Measurements from ENCODE around the gene CD300LG.

CD300LG gene

DNA sequence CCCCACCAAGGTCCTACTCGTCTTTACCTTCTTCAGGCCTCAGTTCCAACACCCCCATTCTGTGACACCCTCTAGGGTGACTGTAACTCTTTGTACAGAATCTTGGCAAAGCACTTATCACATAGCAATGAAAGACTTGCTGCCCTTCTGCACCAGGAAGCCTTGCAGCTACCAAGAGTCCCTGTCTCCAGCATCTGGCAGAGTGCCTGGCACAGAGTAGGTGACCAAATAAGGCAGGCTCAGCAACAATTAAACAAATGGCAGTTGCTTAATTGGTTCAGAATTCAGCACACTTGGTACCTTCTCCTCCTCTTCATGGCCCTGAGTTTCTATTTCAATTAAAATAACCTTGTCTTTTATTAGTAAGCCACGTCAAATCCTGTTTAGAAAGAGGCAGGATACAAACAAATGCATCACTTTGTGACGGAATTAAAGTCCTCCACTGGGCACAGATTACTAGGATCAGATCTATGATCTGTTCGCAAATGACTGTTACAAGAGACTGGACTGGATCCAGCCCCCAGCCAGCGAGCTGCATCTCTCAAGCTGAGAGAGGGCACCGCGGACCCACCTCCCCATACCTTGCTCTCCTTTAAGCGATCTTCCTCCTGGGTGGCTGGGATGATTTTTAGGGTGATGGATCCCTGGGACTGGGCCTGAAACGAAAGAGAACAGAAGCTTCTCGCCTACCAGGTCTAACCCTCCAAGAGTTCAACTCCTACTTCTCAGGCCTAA is 23.5 kb upstream of the CD300LG start:
- H3K4me3 ChIP-seq (ENCODE audit: low read length in 2 of 2): no peak overlapping the region

DNA sequence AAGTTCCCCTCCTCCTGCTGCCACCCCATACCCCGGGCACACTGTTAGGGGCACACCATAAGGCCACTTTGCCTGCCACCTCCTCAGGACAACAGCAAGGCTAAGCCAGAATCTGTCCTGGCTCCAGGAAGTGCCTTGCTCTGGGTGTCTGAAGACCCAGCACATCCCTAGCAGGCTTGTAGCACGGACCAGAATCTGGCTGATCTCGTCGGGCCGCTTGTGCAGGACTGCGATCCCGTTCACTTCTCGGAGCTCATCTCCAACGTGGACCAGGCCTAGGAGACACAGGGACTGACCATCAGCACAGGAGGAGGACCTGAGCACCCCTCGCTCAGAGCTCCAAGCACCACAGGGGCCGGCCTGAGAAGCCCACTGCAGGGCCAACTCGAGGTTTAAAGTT is 21.4 kb upstream of the CD300LG start:
- Histone ChIP-seq H3K4me1 (ENCODE audit: control insufficient read depth in 2 of 2, insufficient read depth in 2 of 2, low read length in 2 of 2) (no peaks in the 10 kb centered on the region), H3K9me3 (ENCODE audit: control insufficient read depth in 2 of 2, low read length in 2 of 2) (no peaks in the 10 kb centered on the region), H3K27me3 (ENCODE audit: control insufficient read depth in 2 of 2, insufficient read depth in 2 of 2, low read length in 2 of 2) (no peaks in the 10 kb centered on the region), H3K9ac (ENCODE audit: low read depth in 1 of 2, low read length in 2 of 2) (no peak overlapping the region), H3K27ac (ENCODE audit: low read depth in 2 of 2, low read length in 2 of 2) (no peak overlapping the region), H3K36me3 (ENCODE audit: control insufficient read depth in 2 of 2, insufficient read depth in 2 of 2, low read length in 2 of 2) (peaks cover 0 to 4% of the 10 kb centered on the region in 2 donors), H3K4me3 (ENCODE audit: low read length in 2 of 2) (no peak overlapping the region)

More for the DNA sequence above, 23.5 kb upstream of the CD300LG start:
- Histone ChIP-seq H3K27me3 (ENCODE audit: control insufficient read depth in 2 of 2, insufficient read depth in 2 of 2, low read length in 2 of 2) (no peaks in the 10 kb centered on the region), H3K4me1 (ENCODE audit: control insufficient read depth in 2 of 2, insufficient read depth in 2 of 2, low read length in 2 of 2) (no peaks in the 10 kb centered on the region), H3K36me3 (ENCODE audit: control insufficient read depth in 2 of 2, insufficient read depth in 2 of 2, low read length in 2 of 2) (peaks cover 0 to 4% of the 10 kb centered on the region in 2 donors), H3K9ac (ENCODE audit: low read depth in 1 of 2, low read length in 2 of 2) (no peak overlapping the region), H3K27ac (ENCODE audit: low read depth in 2 of 2, low read length in 2 of 2) (peak overlapping the region in 1 of 2 donors; percentile 12), H3K9me3 (ENCODE audit: control insufficient read depth in 2 of 2, low read length in 2 of 2) (no peaks in the 10 kb centered on the region)

DNA sequence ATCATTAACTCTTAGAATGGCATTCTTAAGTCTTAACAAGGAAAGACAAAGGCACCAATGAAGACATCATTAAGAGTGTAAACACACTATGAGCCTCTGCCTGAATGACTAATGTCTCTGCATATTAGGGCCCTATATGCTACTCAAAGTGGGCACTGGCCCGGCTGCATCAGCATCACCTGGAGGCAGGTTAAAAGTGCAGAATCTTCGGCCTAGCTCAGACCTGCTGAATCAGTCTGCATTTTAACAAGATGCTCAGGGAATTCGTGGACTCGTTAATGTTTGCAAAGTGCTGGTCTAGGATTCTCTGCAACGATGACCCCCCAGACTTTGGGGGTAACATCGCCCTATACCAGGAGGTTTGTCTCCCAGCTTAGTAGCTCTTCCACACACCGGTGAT is 20.8 kb upstream of the CD300LG start:
- peaks cover 0 to 4% of the 10 kb centered on the region in 2 donors for H3K36me3 ChIP-seq (ENCODE audit: control insufficient read depth in 2 of 2, insufficient read depth in 2 of 2, low read length in 2 of 2)

DNA sequence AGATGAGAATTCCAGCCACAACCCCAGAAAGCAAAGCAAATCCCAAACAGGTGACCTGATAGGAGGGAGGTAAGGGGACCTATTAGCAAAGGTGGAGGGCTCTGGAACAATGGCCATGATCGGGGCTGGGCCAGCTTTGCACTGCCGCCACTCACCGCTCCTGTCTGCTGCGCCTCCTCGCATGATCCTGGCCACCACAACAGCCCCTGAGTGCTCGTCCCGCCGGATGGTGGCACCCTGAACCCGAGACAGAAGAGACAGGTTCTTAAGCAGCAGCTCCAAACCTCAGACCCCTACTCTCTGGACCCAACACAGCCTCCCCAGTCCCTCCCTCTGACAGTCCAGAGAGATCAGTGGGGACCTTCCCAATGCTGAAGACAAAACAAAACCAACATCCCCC is 19.4 kb upstream of the CD300LG start:
- Histone ChIP-seq H3K27ac (ENCODE audit: low read depth in 2 of 2, low read length in 2 of 2) (no peak overlapping the region), H3K27me3 (ENCODE audit: control insufficient read depth in 2 of 2, insufficient read depth in 2 of 2, low read length in 2 of 2) (no peaks in the 10 kb centered on the region), H3K36me3 (ENCODE audit: control insufficient read depth in 2 of 2, insufficient read depth in 2 of 2, low read length in 2 of 2) (peaks cover 0 to 4% of the 10 kb centered on the region in 2 donors), H3K4me3 (ENCODE audit: low read length in 2 of 2) (no peak overlapping the region), H3K4me1 (ENCODE audit: control insufficient read depth in 2 of 2, insufficient read depth in 2 of 2, low read length in 2 of 2) (no peaks in the 10 kb centered on the region), H3K9me3 (ENCODE audit: control insufficient read depth in 2 of 2, low read length in 2 of 2) (no peaks in the 10 kb centered on the region), H3K9ac (ENCODE audit: low read depth in 1 of 2, low read length in 2 of 2) (no peak overlapping the region)

More for the DNA sequence above, 20.8 kb upstream of the CD300LG start:
- H3K9ac ChIP-seq (ENCODE audit: low read depth in 1 of 2, low read length in 2 of 2): no peak overlapping the region
- H3K27ac ChIP-seq (ENCODE audit: low read depth in 2 of 2, low read length in 2 of 2): no peak overlapping the region
- H3K27me3 ChIP-seq (ENCODE audit: control insufficient read depth in 2 of 2, insufficient read depth in 2 of 2, low read length in 2 of 2): no peaks in the 10 kb centered on the region
- H3K4me1 ChIP-seq (ENCODE audit: control insufficient read depth in 2 of 2, insufficient read depth in 2 of 2, low read length in 2 of 2): no peaks in the 10 kb centered on the region
- H3K9me3 ChIP-seq (ENCODE audit: control insufficient read depth in 2 of 2, low read length in 2 of 2): no peaks in the 10 kb centered on the region
- no peak overlapping the region for H3K4me3 ChIP-seq (ENCODE audit: low read length in 2 of 2)

DNA sequence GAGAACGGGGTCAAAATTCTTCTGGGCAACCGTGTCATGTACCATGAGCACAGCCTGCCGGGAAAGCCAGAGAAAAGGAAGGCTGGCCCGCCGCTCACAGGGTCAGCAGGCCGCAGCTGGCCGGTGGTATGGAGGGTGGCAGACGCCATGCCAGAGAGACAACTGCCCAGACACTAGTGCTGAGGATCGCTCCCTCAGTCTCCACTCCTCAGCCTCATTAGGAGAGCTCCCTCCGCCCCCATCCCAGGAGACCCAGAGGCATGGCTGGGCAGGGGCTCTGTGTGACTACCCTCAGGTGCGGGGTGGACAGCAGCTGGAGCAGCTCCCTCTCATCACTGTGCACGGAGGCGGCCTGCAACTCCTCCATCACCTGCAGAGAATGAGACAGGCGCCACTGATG is 17.2 kb upstream of the CD300LG start:
- Histone ChIP-seq H3K4me3 (ENCODE audit: low read length in 2 of 2) (no peak overlapping the region), H3K27me3 (ENCODE audit: control insufficient read depth in 2 of 2, insufficient read depth in 2 of 2, low read length in 2 of 2) (peaks cover 0 to 8% of the 10 kb centered on the region in 2 donors), H3K9ac (ENCODE audit: low read depth in 1 of 2, low read length in 2 of 2) (no peak overlapping the region), H3K36me3 (ENCODE audit: control insufficient read depth in 2 of 2, insufficient read depth in 2 of 2, low read length in 2 of 2) (peaks cover 0 to 4% of the 10 kb centered on the region in 2 donors), H3K27ac (ENCODE audit: low read depth in 2 of 2, low read length in 2 of 2) (no peak overlapping the region), H3K4me1 (ENCODE audit: control insufficient read depth in 2 of 2, insufficient read depth in 2 of 2, low read length in 2 of 2) (peaks cover 6 to 8% of the 10 kb centered on the region in 2 donors), H3K9me3 (ENCODE audit: control insufficient read depth in 2 of 2, low read length in 2 of 2) (no peaks in the 10 kb centered on the region)

DNA sequence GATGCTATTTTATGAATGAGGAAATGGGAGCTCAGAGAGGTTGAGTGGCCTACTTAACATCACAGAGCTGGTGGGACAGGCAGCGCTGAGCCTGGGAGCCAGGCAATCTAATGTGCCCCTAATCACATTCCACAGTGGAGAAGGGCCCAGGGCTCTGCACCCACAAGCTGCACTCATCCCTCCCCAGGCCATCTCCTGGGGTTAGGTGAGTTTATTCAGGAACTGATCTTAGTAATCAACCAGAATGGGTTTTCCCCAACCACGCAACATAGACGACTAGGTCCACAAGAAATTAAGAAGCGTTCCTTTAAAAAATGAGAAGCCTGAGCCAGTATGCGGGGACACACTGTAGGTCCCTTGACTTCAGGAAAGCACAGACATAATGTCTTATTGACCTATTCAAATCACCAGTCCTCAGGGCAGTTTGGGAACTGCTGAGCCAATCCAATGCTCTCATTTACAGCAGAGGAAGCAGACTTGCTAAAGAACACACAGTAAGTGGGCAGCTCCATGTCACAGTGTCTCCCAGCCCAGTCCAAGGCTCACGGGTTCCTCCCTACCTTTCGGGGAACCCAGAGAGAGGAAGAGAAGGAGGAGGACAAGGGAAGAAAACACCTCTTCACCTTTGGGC is 16.4 kb upstream of the CD300LG start:
- Histone ChIP-seq H3K4me3 (ENCODE audit: low read length in 2 of 2) (no peak overlapping the region), H3K36me3 (ENCODE audit: control insufficient read depth in 2 of 2, insufficient read depth in 2 of 2, low read length in 2 of 2) (no peaks in the 10 kb centered on the region), H3K27ac (ENCODE audit: low read depth in 2 of 2, low read length in 2 of 2) (no peak overlapping the region), H3K27me3 (ENCODE audit: control insufficient read depth in 2 of 2, insufficient read depth in 2 of 2, low read length in 2 of 2) (peaks cover 0 to 8% of the 10 kb centered on the region in 2 donors), H3K4me1 (ENCODE audit: control insufficient read depth in 2 of 2, insufficient read depth in 2 of 2, low read length in 2 of 2) (peaks cover 6 to 8% of the 10 kb centered on the region in 2 donors), H3K9me3 (ENCODE audit: control insufficient read depth in 2 of 2, low read length in 2 of 2) (no peaks in the 10 kb centered on the region), H3K9ac (ENCODE audit: low read depth in 1 of 2, low read length in 2 of 2) (no peak overlapping the region)

DNA sequence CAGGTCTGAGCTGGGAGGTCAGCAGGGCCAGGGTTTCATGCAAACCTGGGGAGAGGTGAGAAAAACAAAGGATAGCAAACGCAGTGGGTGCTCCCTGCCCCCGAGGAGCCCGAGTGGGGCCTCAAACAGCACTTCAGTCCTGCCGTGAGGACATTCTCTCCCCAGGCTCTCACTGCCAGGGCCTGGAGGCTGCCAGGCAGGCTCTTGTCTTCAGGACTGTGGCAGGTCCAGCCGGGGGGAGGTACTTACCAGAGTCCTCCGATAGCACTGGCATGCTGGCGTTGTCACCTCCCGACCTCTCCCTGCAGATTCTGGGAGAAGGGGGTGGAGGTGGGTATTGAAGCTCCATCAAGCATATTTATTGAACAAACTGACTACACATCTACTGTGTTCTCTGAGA is 15.3 kb upstream of the CD300LG start:
- no peak overlapping the region for H3K27ac ChIP-seq (ENCODE audit: low read depth in 2 of 2, low read length in 2 of 2)
- H3K36me3 ChIP-seq (ENCODE audit: control insufficient read depth in 2 of 2, insufficient read depth in 2 of 2, low read length in 2 of 2): no peaks in the 10 kb centered on the region
- H3K9ac ChIP-seq (ENCODE audit: low read depth in 1 of 2, low read length in 2 of 2): no peak overlapping the region
- H3K9me3 ChIP-seq (ENCODE audit: control insufficient read depth in 2 of 2, low read length in 2 of 2): no peaks in the 10 kb centered on the region
- H3K27me3 ChIP-seq (ENCODE audit: control insufficient read depth in 2 of 2, insufficient read depth in 2 of 2, low read length in 2 of 2): peaks cover 0 to 8% of the 10 kb centered on the region in 2 donors
- H3K4me3 ChIP-seq (ENCODE audit: low read length in 2 of 2): no peak overlapping the region
- H3K4me1 ChIP-seq (ENCODE audit: control insufficient read depth in 2 of 2, insufficient read depth in 2 of 2, low read length in 2 of 2): peaks cover 6 to 8% of the 10 kb centered on the region in 2 donors

DNA sequence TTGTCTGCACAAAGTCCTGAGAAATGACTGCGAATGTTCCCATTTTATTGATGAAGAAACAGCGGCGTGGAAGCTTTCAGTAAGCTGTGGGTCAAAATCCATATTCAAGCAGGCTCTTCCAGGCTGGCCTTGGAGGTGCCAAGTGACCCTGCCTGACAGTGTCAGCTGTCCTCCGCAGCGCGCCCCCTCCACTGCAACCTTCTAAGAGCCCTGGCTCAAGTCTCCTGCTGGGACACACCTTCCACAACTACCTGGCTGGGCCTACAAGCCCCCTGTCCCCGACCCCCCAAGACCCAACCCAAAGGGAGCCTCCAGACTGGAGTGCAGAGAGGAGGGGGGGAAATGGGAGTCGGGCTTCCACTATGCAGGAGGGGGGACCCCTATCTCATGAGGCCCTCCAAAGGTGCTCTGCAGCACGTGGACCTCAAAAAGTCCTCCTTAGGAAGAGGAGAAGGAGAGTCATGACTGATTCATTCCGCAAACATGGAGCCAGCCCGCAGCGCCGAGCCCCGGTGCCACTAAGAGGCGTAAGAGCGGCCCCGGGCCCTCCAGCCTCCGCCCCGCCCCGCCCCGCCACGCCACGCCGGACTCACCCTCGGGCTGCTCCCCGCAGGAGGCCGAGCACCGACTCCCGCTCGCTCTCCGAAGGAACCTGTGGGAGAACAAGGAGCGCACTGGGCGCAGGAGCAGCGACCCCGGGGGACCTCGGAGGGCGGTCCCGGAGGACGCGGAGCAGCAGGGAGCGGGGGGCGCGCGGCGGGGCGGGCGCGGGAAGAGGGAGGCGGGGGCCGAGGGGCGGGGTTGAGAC is 14.6 kb upstream of the CD300LG start:
- H3K9ac ChIP-seq (ENCODE audit: low read depth in 1 of 2, low read length in 2 of 2): peak overlapping the region in 1 of 2 donors; percentile 38
- H3K36me3 ChIP-seq (ENCODE audit: control insufficient read depth in 2 of 2, insufficient read depth in 2 of 2, low read length in 2 of 2): no peaks in the 10 kb centered on the region
- peaks cover 6 to 8% of the 10 kb centered on the region in 2 donors for H3K4me1 ChIP-seq (ENCODE audit: control insufficient read depth in 2 of 2, insufficient read depth in 2 of 2, low read length in 2 of 2)
- peaks cover 0 to 8% of the 10 kb centered on the region in 2 donors for H3K27me3 ChIP-seq (ENCODE audit: control insufficient read depth in 2 of 2, insufficient read depth in 2 of 2, low read length in 2 of 2)
- H3K4me3 ChIP-seq (ENCODE audit: low read length in 2 of 2): peak overlapping the region; percentile 52 to 56
- no peaks in the 10 kb centered on the region for H3K9me3 ChIP-seq (ENCODE audit: control insufficient read depth in 2 of 2, low read length in 2 of 2)
- no peak overlapping the region for H3K27ac ChIP-seq (ENCODE audit: low read depth in 2 of 2, low read length in 2 of 2)

DNA sequence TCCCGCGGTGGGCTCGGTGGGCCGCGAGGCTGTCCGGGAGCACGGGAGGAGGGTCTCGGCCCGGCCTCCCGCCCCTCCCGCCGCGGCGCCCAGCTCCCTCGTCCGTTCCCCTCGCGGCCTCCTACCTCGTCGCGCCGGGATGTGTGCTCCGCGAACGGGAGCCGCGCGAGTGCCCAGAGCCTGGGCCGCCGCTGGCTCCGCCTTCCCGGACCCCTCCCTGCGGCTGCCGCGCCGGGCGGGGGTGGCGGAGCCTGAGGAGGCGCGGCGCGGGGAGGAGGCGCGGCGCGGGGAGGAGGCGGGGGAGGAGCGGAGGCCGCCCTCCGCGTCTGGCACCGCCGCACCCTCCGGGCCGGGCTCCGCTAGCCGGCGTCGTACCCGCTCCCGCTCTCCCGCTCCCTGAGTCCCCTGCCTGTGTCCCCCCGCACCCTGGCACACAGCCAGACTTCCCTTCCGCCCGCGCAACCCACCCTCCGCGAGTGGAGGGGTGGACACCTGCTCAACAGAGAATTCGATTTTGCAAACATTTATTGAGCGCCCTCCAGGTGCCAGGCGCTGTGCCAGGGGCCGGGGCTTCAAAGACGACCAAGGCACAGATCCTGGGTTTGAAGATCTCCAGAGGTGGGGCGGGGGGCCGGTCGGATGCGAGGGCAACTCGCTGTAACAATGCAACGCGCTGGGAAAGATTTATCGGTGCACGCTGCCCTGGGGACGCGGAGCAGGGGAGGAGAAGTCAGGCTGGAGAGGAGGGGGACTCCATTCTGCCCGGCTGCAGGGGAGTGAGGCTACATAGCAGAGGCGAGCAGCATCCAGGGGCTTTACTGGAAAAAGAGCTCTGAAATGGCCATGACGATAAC is 13.8 kb upstream of the CD300LG start, which contains the start of gene MPP3:
Gene MPP3, minus strand, starts transcription at position 171 of the 854 bp plus-strand sequence. CDS start 1,240 bp downstream, outside the sequence.
- peak within 1 kb of the TSS; percentile 6 to 67 for H3K9ac ChIP-seq (ENCODE audit: low read depth in 1 of 2, low read length in 2 of 2)
- H3K9me3 ChIP-seq (ENCODE audit: control insufficient read depth in 2 of 2, low read length in 2 of 2): no peaks in the 10 kb centered on the region
- peaks cover 0 to 8% of the 10 kb centered on the region in 2 donors for H3K27me3 ChIP-seq (ENCODE audit: control insufficient read depth in 2 of 2, insufficient read depth in 2 of 2, low read length in 2 of 2)
- peaks cover 6 to 8% of the 10 kb centered on the region in 2 donors for H3K4me1 ChIP-seq (ENCODE audit: control insufficient read depth in 2 of 2, insufficient read depth in 2 of 2, low read length in 2 of 2)
- H3K27ac ChIP-seq (ENCODE audit: low read depth in 2 of 2, low read length in 2 of 2): no peak within 1 kb of the TSS
- H3K36me3 ChIP-seq (ENCODE audit: control insufficient read depth in 2 of 2, insufficient read depth in 2 of 2, low read length in 2 of 2): no peaks in the 10 kb centered on the region
- peak within 1 kb of the TSS; percentile 61 for H3K4me3 ChIP-seq (ENCODE audit: low read length in 2 of 2)

Measured in mucosa of rectum (tissue), 2 donors.